ENCODE measurements around the gene NDST4. TPM values are rescaled to one million over a fixed set of nuclear protein-coding genes. Genes with fewer than 3 reads are reported as not detected.

NDST4 gene
- total RNA-seq, 1 experiment from 2014 or later = not detected

GRCh38 chr4:115101675-115102074, 11.7 kb downstream of the NDST4 start:
- Histone ChIP-seq H3K9me3 (ENCODE audit: control insufficient read depth in 1 of 2, insufficient read depth in 1 of 2, low read depth in 1 of 2, low read length in 2 of 2) (no peaks in the 10 kb centered on the region), H3K79me2 (ENCODE audit: insufficient read depth, low read length) (no peaks in the 10 kb centered on the region), H4K20me1 (ENCODE audit: insufficient read depth) (no peaks in the 10 kb centered on the region), H3K27ac (ENCODE audit: low read depth, low read length) (no peak overlapping the region), H2AFZ (ENCODE audit: low read depth, low read length, poor library complexity, severe bottlenecking) (no peak overlapping the region), H3K4me1 (ENCODE audit: control insufficient read depth in 1 of 2, insufficient read depth in 2 of 2, low read length in 2 of 2) (no peaks in the 10 kb centered on the region), H3K4me2 (ENCODE audit: low read length) (no peak overlapping the region), H3K36me3 (ENCODE audit: control insufficient read depth in 1 of 2, insufficient read depth in 2 of 2, low read length in 2 of 2) (no peaks in the 10 kb centered on the region), H3K4me3 (replicated peaks in 1 of 2; ENCODE audit: low read depth in 1 of 2, low read length in 2 of 2) (no peak overlapping the region), H3K9ac (ENCODE audit: low read length) (no peak overlapping the region), H3K9me2 (ENCODE audit: insufficient read depth) (no peaks in the 10 kb centered on the region), H3K27me3 (ENCODE audit: insufficient read depth, low read length) (no peaks in the 10 kb centered on the region)
- BruUV-seq (replicated peaks) = no TSS peak
- ATAC-seq (no peak), DNase-seq (ENCODE audit: low read depth, low spot score) (no peak)
- CTCF ChIA-PET = no interaction called here
- POLR2A ChIA-PET = no interaction called here
- intact Hi-C loops (cut with micrococcal nuclease) = no loop called here
- TF ChIP-seq EGR1 (IDR thresholded peaks at IDR 0.05; ENCODE audit: low read depth) (no peak), ZFX (IDR thresholded peaks at IDR 0.05) (no peak), ELF1 (IDR thresholded peaks at IDR 0.05; ENCODE audit: borderline replicate concordance, low read depth) (no peak), CTCF (IDR thresholded peaks at IDR 0.05 in 2 of 3, conservative IDR thresholded peaks at IDR 0.05 in 1 of 3; ENCODE audit: borderline replicate concordance in 1 of 3, insufficient read depth in 1 of 3, low read depth in 2 of 3, low read length in 2 of 3) (no peak), TCF7L2 (IDR thresholded peaks at IDR 0.05; ENCODE audit: borderline replicate concordance, extremely low read depth, insufficient read depth, insufficient read length) (no peak), SRF (IDR thresholded peaks at IDR 0.05; ENCODE audit: low read depth) (no peak), SP1 (IDR thresholded peaks at IDR 0.05; ENCODE audit: low read depth) (no peak), EZH2phosphoT487 (IDR thresholded peaks at IDR 0.05; ENCODE audit: borderline replicate concordance) (no peak), FOSL1 (IDR thresholded peaks at IDR 0.05; ENCODE audit: low read depth) (no peak), POLR2A (IDR thresholded peaks at IDR 0.05; ENCODE audit: borderline replicate concordance, extremely low read depth, insufficient read depth, insufficient read length) (no peak), YY1 (IDR thresholded peaks at IDR 0.05; ENCODE audit: extremely low read depth, insufficient replicate concordance, low read depth, low read length) (no peak), JUND (IDR thresholded peaks at IDR 0.05) (no peak), EZH2 (IDR thresholded peaks at IDR 0.05) (no peak), MAX (IDR thresholded peaks at IDR 0.05) (no peak)
- RAD21 ChIA-PET (ENCODE audit: low non-redundant PET in 1 of 2, low total read pairs in 2 of 2, uncharacterized antibody in 2 of 2, unreplicated experiment in 2 of 2) = no interaction called here

Data from HCT116 (cell line).